HepG2 (cell line): Measurements from ENCODE around the gene ZDHHC16. TPM values are rescaled to one million over a fixed set of nuclear protein-coding genes. Genes with fewer than 3 reads are reported as not detected.

Experiments
- ADNP ChIP-seq: sonication (generic); formaldehyde crosslinking; IDR thresholded peaks from 2 replicates; pipeline ENCODE4 v1.4.0; 2020; ENCODE audit warnings: missing genetic modification reagents
- ARID5B ChIP-seq: IDR thresholded peaks from 2 replicates; pipeline ENCODE4 v1.4.0; 2020; ENCODE audit warnings: mild to moderate bottlenecking, missing genetic modification reagents
- EHMT2 ChIP-seq: fragments of 200-600 bp; sonication (generic); IDR thresholded peaks from 2 replicates; pipeline ENCODE4 v1.7.0; 2017; ENCODE audit warnings: antibody characterized with exemption, low read depth, low read length, borderline replicate concordance
- PTBP1 ChIP-seq: fragments of 200-400 bp; formaldehyde crosslinking; IDR thresholded peaks from 2 replicates; pipeline ENCODE4 v1.6.1; 2018; ENCODE audit warnings: low read length, low read depth; ENCODE audit not compliant: poor library complexity, severe bottlenecking
- SNAI1 ChIP-seq: sonication (generic); formaldehyde crosslinking; IDR thresholded peaks from 2 replicates; pipeline ENCODE4 v1.5.0; 2020; ENCODE audit warnings: mild to moderate bottlenecking, missing genetic modification reagents, borderline replicate concordance
- ZBTB3 ChIP-seq: sonication (generic); formaldehyde crosslinking; IDR thresholded peaks from 2 replicates; pipeline ENCODE4 v1.4.0; 2020; ENCODE audit warnings: low read depth, mild to moderate bottlenecking, moderate library complexity, missing genetic modification reagents, borderline replicate concordance
- ZFP36 ChIP-seq: fragments of 150-350 bp; IDR thresholded peaks from 2 replicates; pipeline ENCODE4 v1.6.1; 2018; ENCODE audit warnings: borderline replicate concordance, low read length, low read depth; ENCODE audit not compliant: partially characterized antibody
- ZIK1 ChIP-seq: sonication (generic); formaldehyde crosslinking; IDR thresholded peaks from 2 replicates; pipeline ENCODE4 v1.5.0; 2020; ENCODE audit warnings: mild to moderate bottlenecking, low read depth, missing genetic modification reagents, borderline replicate concordance
- polyA plus RNA-seq, 8 experiments: library from polyadenylated mRNA; depleted of rRNA in 3 of 8; stranded (reverse) in 7 of 8; unstranded in 1 of 8; fragments of >200 nt; fragmentation: Illumina TruSeq in 4 of 8; extraction: Trizol in 4 of 8; gene quantifications; 2 replicates each; pipeline versions ENCODE4 v1.2.1 to v1.2.3, GENCODE V29; 2011 to 2016; ENCODE audit warnings: low read depth in 4 of 8, missing spikeins in 1 of 8, mixed read lengths in 1 of 8; ENCODE audit not compliant: insufficient read depth in 1 of 8
- total RNA-seq, 5 experiments: library from RNA; depleted of rRNA; stranded (reverse); fragments of >200 nt; fragmentation: Illumina TruSeq; extraction: Trizol; gene quantifications; 2 replicates each; pipeline ENCODE4 v1.2.3, GENCODE V29; 2016; ENCODE audit warnings: low read depth in 1 of 5

Gene ZDHHC16
- total and polyA plus RNA-seq, 2 of the 13 experiments (the other 11 are each of a cell fraction or from before 2014, with no cell fraction given), result 40.8 to 41.8 TPM

GRCh38 chr10:97425964-97426775 is 19.8 kb upstream of the ZDHHC16 start, which contains the start of gene PGAM1 (continued):
- no peak; the same call in 1 of the 2 replicates for TF ChIP-seq ARID5B (CRISPR knock-in tag)
- TF ChIP-seq SNAI1 (CRISPR knock-in tag), result 0 out of 2 replicates have a peak, but pooled peaks have one; percentile 77
- TF ChIP-seq ZIK1 (CRISPR knock-in tag), result no peak
- TF ChIP-seq PTBP1, result no peak
- no peak for TF ChIP-seq EHMT2
- TF ChIP-seq ADNP (CRISPR knock-in tag), result no peak
- TF ChIP-seq ZBTB3 (CRISPR knock-in tag), result no peak
- no peak for TF ChIP-seq ZFP36
